Large intestine (tissue), 12 donors: Measurements from ENCODE around the gene PYGL. TPM values are rescaled to one million over a fixed set of nuclear protein-coding genes. Genes with fewer than 3 reads are reported as not detected.
A peak's percentile ranks its signal among the peaks of the same experiment; 100 is the strongest.

Experiments used
- DNase-seq, 2 donors: peaks; one replicate each; pipeline versions ENCODE4 v3.0.0 to v3.0.0-alpha.2; 2013
- H3K27ac ChIP-seq: one replicate; pipeline ENCODE4 v1.5.1; 2013; ENCODE audit warnings: low read length
- H3K27me3 ChIP-seq: 2 replicates; pipeline ENCODE4 v1.6.1; 2013; ENCODE audit warnings: low read length; ENCODE audit not compliant: control insufficient read depth, insufficient read depth
- H3K36me3 ChIP-seq: 2 replicates; pipeline ENCODE4 v1.6.1; 2013; ENCODE audit warnings: low read length; ENCODE audit not compliant: control insufficient read depth, insufficient read depth
- H3K4me1 ChIP-seq: one replicate; pipeline ENCODE4 v1.6.1; 2013; ENCODE audit warnings: low read length; ENCODE audit not compliant: control insufficient read depth, insufficient read depth
- H3K4me3 ChIP-seq: one replicate; pipeline ENCODE4 v1.5.1; 2013; ENCODE audit warnings: low read length
- H3K9me3 ChIP-seq: one replicate; pipeline ENCODE4 v1.6.1; 2013; ENCODE audit warnings: mild to moderate bottlenecking, low read depth, low read length, moderate library complexity; ENCODE audit not compliant: control insufficient read depth
- WGBS: methylation state at CpG from one replicate; pipeline ENCODE4 v1.1.5; 2013; ENCODE audit warnings: low lambda C conversion rate; ENCODE audit not compliant: insufficient coverage; 5-methylcytosine and 5-hydroxymethylcytosine counted together
- long read RNA-seq, 11 donors: transcript quantifications; one replicate each; lab custom pipeline, GENCODE V29; 2026
- polyA plus RNA-seq: library from polyadenylated mRNA; unstranded; fragments of 120-200 nt; gene quantifications from one replicate; pipeline ENCODE4 v1.2.1, GENCODE V29; 2013

The PYGL gene
- 8.0 TPM for polyA plus RNA-seq
- long read RNA-seq, donor 1: 0 reads
- long read RNA-seq, donor 2, partial matches to known transcripts: 0 of 1 reads
- long read RNA-seq, donor 2, other reads (novel, unspliced or antisense): 0 of 1 reads
- long read RNA-seq, donor 3: 0 reads
- long read RNA-seq, donor 4: 0 reads
- long read RNA-seq, donor 5, partial matches to known transcripts: 0 of 3 reads
- long read RNA-seq, donor 5, other reads (novel, unspliced or antisense): 0 of 3 reads
- long read RNA-seq, donor 6: 0 reads
- long read RNA-seq, donor 7: 0 reads
- long read RNA-seq, donor 8, partial matches to known transcripts: 0 of 1 reads
- long read RNA-seq, donor 8, other reads (novel, unspliced or antisense): 0 of 1 reads
- long read RNA-seq, donor 9, partial matches to known transcripts: 0 of 2 reads
- long read RNA-seq, donor 9, other reads (novel, unspliced or antisense): 0 of 2 reads
- long read RNA-seq, donor 10, partial matches to known transcripts: 0 of 1 reads
- long read RNA-seq, donor 10, other reads (novel, unspliced or antisense): 0 of 1 reads
- long read RNA-seq, donor 11: 0 reads

- peak in 1 of 2 donors; percentile 46 for DNase-seq
- Histone ChIP-seq H3K9me3 (no peaks in the 10 kb centered on the region), H3K4me3 (peak within 1 kb of the TSS; percentile 55), H3K27ac (no peak within 1 kb of the TSS), H3K27me3 (peaks cover 18% of the 10 kb centered on the region), H3K36me3 (no peaks in the 10 kb centered on the region), H3K4me1 (no peaks in the 10 kb centered on the region)
- WGBS: no CpG with 5 or more reads among the region's 74 CpGs
Measured at GRCh38 chr14:50943943-50944646, at the start of gene PYGL. TSS of gene PYGL (minus strand) at chr14:50944483. CDS start at chr14:50944403, 80 bp downstream.

DNA sequence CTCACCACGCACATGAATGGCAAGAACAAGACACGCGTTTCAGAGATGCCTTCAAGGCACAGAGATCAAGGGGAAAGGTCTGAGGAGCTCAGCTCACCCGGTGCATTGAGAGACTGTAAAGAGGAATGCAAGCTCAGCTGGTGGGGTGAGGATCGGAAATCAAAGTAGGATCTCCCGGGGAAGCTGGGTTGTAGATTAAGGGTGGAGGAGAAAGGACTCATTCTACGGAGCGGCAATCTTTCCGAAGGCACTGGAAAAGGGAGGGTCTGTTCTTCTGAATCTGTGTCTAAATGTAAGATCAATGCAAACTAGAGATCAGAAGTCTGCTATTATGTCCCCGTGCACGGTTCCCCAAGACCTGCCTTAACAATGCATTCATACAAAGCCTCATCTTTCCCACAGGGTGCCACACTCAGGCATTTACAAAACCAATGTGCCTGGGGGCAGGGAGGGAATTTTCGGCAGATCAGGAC, 41.6 kb upstream of the PYGL start:
- Histone ChIP-seq H3K4me3 (no peak overlapping the region), H3K36me3 (no peaks in the 10 kb centered on the region), H3K27ac (no peak overlapping the region), H3K4me1 (no peaks in the 10 kb centered on the region), H3K27me3 (peaks cover 3% of the 10 kb centered on the region), H3K9me3 (no peaks in the 10 kb centered on the region)
- no CpG with 5 or more reads among the region's 12 CpGs for WGBS
- no peak for DNase-seq

DNA sequence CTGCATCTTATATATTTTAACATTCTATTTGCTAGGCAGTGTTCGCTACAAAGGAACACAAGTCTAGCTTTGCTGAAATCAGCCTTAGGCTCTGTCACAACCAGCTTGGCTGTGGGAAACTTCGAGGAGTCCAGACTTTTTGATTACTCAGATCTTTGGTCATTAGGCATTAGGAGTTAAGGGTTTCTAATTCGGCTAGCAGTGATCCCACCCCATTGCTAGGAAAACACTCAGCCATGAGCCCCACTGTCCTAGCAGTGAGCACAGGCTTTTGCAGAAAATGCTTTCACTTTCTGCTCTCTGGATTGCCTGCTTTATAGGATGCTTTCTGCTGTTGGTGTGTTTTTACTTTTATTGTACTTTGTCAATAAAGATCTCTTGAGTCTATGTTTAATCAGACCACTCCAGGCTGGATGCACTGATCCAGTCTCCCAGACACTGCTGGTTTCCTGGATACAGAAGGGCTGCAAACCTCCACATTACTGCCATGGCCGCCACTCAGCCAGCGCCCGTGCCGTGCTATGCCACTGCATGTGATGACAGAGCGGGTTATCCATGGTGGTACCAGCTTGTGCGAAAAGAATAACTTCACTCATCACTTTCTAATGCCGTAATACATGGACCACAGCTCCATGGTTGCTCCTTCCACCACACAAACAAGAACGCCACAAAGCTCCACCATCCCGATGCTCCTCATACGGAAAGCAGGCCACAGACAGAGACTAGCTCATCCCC, 41.0 kb upstream of the PYGL start:
- peak in 1 of 2 donors; percentile 8 for DNase-seq
- Histone ChIP-seq H3K36me3 (no peaks in the 10 kb centered on the region), H3K4me3 (no peak overlapping the region), H3K4me1 (peaks cover 3% of the 10 kb centered on the region), H3K9me3 (no peaks in the 10 kb centered on the region), H3K27ac (no peak overlapping the region), H3K27me3 (peaks cover 3% of the 10 kb centered on the region)
- WGBS: 80% methylated on average over 1 of the region's 13 CpGs

GRCh38 chr14:50984036-50984710, 39.9 kb upstream of the PYGL start:
- no peak overlapping the region for H3K27ac ChIP-seq
- no peaks in the 10 kb centered on the region for H3K9me3 ChIP-seq
- H3K36me3 ChIP-seq: no peaks in the 10 kb centered on the region
- H3K4me1 ChIP-seq: peaks cover 3% of the 10 kb centered on the region
- no peak for DNase-seq
- 80% methylated on average over 1 of the region's 2 CpGs for WGBS
- H3K27me3 ChIP-seq: peaks cover 3% of the 10 kb centered on the region
- H3K4me3 ChIP-seq: no peak overlapping the region

DNA sequence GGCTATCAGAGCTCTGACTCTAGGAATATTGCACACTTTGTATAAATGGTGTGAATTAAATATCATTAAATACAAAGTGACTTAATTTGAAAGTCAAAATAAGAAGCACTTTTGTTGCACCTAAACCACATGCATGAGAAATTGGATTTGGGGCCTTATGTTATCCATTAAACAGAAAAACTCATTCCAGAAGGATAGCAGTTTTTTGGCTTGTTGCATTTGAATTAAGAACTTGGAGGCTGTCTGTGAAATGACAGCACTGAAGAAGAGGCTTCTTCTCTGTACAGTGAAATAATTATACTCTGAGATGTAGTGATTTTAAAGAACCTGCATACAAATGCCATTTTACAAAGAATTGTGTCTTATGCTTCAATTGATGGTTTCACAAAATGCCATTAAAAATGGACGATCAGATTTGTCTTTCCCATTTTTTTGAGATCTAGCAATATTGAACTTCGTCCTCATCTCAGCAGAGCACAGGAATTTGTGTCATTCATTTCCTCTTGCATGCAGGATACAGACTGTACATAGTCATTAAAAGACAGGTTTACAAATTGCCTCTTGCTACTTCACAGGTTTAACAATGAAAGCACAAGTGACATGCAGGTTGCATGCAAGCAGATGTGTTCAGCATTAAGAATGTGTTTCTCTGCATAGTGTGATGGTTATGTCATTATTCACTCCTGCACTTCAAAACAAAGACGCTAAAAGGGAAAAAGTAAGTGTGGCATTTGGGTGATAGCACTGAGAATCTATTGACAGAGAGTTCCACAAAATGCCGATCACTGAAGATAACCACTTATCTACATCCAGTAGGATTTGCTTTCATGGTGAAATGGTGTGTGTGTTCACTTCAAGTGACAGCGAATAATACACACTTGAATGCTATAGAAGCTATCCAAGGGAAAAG, 35.9 kb upstream of the PYGL start:
- DNase-seq: no peak
- 17% methylated on average over 1 of the region's 5 CpGs for WGBS
- Histone ChIP-seq H3K36me3 (no peaks in the 10 kb centered on the region), H3K27me3 (no peaks in the 10 kb centered on the region), H3K4me1 (peaks cover 3% of the 10 kb centered on the region), H3K4me3 (no peak overlapping the region), H3K27ac (no peak overlapping the region), H3K9me3 (no peaks in the 10 kb centered on the region)

DNA sequence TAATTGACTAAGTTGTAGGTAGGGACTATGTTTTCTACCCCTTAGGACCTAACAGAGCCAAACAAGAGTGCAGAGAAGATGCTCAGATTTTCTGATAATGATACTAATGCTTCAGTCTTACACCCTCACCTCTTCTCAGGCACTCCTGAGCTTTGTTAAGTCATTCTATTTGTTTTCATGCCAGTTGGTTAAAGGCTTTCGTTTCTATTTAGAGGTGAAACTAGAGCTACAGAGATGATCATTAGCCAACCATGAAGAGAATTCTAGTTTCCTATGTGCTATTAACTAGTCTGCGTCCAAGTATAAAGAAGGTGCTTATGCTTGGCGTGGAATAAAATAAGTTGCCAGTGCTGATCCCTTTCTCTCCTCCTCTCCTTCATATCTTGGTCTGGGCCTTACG, 34.6 kb upstream of the PYGL start:
- Histone ChIP-seq H3K36me3 (no peaks in the 10 kb centered on the region), H3K9me3 (no peaks in the 10 kb centered on the region), H3K4me3 (no peak overlapping the region), H3K27me3 (no peaks in the 10 kb centered on the region), H3K27ac (no peak overlapping the region), H3K4me1 (peaks cover 3% of the 10 kb centered on the region)
- 100% methylated on average over 1 of the region's 4 CpGs for WGBS
- no peak for DNase-seq

DNA sequence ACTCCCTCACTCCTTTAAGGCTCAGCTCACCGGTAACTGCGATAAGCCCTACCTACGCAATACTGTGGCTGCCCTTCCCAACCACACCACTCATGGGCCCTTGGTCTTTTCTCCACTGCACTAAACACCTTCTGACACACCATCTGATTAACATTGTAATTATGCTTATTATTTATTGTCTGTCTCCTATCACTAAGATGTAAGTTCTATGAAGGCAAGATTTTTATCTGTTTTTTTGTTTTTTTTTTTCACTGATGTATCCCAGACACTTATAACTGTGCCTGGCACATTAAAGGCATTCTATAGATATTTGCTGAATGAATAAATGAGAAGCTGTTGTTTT, 34.2 kb upstream of the PYGL start:
- Histone ChIP-seq H3K9me3 (no peaks in the 10 kb centered on the region), H3K27me3 (no peaks in the 10 kb centered on the region), H3K36me3 (no peaks in the 10 kb centered on the region), H3K4me1 (peaks cover 3% of the 10 kb centered on the region), H3K27ac (peak overlapping the region; percentile 46), H3K4me3 (no peak overlapping the region)
- WGBS: no CpG with 5 or more reads among the region's 3 CpGs
- DNase-seq: no peak

DNA sequence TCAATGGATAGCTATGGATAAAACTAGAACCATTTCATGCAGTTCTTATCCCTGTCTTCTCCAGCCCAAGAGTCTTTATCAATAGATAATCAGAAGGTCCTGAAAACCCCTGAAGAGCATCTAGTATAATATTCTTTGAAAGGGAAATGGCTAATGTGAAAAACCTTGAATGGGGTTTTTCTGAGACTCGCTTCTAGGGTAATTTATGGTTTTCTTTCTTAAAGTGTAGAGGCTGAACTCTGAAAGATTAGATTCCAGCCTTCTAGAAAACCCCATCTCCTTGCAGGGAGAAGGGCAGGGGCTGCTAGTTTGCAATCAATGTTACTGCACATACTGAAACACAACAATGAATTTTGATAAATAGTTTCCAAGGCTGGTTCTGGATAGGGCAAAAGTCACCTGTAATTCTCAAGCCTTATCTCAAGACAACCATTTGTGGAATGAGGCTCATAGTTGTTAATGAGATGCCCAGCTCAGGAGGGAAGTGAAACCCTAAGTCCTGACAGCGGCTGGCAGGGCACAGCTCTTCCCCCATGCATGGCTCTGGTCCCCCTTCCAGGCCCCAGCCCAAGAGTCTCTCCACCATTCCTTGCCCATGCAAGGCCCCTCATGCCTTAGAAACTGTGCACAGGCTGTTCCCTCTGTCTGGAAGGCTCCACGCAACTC, 33.7 kb upstream of the PYGL start:
- Histone ChIP-seq H3K9me3 (no peaks in the 10 kb centered on the region), H3K36me3 (no peaks in the 10 kb centered on the region), H3K27me3 (no peaks in the 10 kb centered on the region), H3K4me1 (peaks cover 3% of the 10 kb centered on the region), H3K4me3 (no peak overlapping the region), H3K27ac (peak overlapping the region; percentile 46)
- peak; percentile 37 to 65 for DNase-seq
- 60% methylated on average over 1 of the region's 3 CpGs for WGBS

DNA sequence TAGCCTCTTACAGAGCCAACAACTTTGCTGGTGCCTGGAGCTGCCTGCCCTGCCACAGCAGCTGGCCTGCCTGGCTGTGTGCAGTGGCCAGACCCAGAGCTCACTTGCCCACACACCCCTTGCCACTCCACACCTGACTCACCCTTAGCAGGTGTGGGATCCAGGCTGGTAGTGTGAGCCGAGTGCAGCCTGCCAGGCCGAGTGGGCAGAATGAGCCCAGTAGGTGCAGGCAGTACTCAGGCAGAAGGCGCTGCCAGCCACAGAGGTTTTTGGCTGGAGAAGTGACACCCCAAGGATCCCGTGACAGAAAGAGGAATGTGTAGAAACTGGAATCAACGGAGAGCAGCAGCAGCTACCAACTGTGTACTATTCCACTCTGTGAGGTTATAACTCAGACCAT, 29.8 kb upstream of the PYGL start:
- no peak for DNase-seq
- Histone ChIP-seq H3K4me3 (no peak overlapping the region), H3K9me3 (no peaks in the 10 kb centered on the region), H3K36me3 (no peaks in the 10 kb centered on the region), H3K4me1 (no peaks in the 10 kb centered on the region), H3K27me3 (no peaks in the 10 kb centered on the region), H3K27ac (no peak overlapping the region)
- WGBS: no CpG with 5 or more reads among the region's 5 CpGs
